Midbrain (tissue), 1 donor: Measurements from ENCODE around the gene OLA1.

Experiments used
- DNase-seq: peaks from one replicate; lab custom pipeline; 2025; lab: John Stamatoyannopoulos, UW

Gene OLA1

DNA sequence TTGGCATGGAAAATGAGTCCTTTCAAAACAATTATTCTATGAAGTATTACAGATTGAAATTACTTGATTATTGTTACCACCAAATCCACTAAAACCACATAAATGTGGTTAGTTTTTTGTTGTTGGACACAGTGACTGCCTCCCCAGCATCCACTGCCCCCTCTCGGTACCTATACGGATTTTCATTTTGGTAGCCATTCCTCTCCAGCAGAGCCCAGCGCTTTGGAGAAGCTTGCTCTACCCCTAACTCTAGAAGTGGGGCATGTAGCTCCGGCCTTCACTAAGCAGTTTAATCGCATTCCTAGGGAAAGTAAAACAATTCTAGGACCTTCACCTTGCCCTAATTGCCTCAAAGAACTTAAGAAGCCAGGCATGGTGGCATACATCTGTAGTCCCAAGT lies 24.2 kb downstream of the OLA1 start:
- no peak for DNase-seq

DNA sequence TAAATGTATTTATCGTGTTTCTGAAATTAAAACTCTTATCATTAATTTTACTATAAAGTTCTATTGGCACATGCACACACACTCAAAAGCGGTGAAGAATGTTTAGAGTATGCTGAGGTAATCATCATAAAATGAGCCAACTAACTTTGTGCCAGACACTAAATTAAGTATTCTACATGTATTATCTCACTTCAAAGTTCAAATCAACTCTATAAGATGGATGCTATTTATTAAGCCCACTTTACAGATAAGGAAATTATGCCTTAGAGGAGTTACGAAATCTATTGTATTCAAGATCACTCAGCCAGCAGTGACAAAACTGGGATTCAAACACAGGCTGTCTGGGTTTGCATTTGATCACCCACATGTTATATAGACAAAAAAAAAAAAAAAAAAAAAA lies 24.9 kb downstream of the OLA1 start:
- no peak for DNase-seq

DNA sequence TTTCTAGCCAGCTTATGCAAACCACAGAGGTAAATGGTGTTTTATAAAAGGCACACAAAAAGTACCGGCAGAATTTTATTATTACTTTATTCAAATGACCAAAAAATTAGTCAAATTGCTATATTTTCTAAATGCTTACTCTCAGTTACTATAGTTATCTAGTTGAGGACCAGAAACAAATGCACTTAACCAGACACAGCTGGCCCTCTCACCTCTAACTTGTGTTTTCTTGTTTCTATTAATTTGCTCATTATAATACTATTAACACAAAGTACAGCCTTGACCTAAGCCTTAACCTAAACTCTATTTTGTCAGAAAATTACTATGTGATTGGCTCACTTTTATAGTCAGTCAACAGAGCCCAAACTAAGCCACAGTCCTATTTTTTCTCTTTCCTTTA lies 26.2 kb downstream of the OLA1 start:
- DNase-seq = no peak

DNA sequence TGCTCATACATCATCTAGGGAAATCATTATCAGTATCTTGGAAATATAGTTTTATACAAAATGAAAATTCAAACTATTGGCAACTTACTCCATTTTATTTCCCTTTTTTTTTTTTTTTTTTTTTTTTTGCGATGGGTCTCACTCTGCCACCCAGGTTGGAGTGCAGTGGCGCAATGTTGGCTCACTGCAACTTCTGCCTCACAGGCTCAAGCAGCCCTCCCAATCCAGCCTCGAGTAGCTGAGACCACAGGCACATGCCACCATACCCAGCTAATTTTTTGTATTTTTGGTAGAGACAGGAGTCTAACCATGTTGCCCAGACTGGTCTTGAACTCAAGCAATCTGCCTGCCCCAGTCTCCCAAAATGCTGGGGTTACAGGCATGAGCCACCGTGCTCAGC lies 29.0 kb downstream of the OLA1 start:
- DNase-seq = no peak

DNA sequence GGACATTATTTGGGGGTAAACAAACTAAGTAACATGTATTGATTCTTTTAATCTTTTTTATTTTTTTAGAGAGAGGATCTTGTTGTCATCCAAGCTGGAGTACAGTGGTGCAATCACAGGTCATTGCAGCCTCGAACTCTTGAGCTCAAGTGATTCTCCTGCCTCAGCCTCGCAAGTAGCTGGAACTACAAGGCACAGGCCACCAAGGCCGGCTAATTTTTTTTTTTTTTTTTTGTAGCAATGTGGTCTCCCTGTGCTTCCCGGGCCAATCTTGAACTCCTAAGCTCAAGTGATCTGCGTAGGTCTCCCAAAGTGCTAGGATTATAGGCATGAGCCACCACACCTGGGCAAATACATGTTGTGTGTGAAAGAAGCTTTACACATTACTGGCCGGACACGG lies 29.6 kb downstream of the OLA1 start:
- no peak for DNase-seq

DNA sequence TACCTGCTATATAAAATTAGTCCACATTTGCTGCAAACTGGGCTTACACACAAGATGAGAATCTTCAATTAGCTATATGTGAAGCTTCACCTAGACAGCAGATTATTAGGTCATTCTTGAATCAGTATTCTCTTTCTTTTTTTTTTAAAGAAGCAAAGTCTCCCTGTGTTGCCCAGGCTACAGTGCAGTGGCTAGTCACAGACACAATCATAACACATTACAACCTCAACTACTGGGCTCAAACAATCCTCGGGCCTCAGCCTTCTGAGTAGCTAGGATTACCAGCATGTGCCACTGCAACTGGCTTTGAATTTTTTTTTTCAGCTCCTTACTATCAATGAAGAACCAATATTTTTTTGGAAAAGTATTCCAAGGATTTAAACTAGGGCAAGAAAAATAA lies 30.5 kb downstream of the OLA1 start:
- DNase-seq = no peak

DNA sequence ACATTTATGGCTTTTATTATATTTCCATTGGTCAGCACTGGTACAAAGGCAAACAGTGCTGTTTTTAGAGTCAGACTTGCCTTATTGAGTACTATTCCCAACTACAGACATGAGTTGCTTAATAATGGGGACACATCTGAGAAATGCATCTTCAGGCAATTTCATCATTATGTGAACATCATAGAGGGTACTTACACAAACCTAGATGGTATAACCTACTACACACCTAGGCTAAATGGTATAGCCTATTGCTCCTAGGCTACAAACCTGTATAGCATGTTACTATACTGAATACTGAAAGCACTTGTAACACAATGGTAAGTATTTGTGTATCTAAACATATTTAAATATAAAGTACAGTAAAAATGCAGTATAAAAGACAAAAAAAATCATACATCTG lies 36.4 kb downstream of the OLA1 start:
- DNase-seq = no peak

DNA sequence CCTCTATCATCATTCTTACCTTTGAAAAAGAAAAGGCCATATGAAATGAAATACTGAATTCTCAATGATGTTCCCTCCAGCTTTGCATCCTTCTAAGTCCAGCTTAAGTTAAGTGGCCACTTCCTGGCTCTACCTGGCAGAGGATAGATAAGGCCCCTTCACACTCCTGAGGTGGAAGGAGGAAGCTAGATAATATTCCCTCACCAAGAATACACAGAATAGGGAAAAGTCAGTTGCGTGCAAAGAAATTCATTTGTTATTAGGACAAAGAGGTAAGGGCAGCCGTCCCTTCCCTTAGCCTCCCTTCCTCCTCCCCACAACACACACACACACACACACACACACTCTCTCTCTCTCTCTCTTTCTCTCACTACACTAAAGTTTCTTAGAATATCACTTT lies 37.5 kb downstream of the OLA1 start:
- DNase-seq = no peak

DNA sequence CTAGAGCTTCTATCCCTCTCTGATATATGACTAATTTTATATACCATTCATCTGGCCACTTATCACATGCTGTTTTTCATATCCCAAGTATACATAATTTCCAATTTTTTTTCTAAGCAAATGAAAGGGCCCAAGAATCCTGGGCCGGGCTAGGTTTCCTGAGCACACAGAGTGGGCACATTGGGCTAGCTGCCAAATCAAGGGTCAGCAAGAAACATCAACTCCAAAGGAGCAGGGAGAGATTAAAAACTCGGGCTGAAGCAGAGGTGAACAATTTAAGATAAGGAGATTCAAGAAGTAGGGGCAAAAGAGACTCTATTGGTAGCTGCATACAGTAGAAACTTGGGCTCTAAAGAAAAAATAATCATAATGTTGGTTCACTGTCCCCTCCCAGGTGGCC lies 39.0 kb downstream of the OLA1 start:
- DNase-seq = no peak

DNA sequence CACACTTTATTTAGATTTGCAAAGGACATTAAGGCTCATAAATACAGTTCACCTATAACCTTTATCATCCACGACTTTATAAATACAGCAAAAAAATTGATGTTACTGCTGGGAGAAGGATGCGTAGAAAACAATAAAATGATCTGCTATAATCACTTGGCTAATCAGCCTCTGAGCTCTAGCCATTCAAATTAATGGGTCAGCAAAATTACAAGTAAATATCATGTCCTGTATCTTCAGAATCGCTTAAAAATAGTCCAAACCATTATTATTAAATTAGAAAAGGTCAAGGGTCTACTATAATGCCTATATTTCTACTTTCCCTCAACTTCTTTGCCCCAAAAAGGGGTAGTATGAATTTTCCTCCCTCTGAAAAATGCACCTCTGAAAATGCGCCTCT lies 40.3 kb downstream of the OLA1 start:
- no peak for DNase-seq

DNA sequence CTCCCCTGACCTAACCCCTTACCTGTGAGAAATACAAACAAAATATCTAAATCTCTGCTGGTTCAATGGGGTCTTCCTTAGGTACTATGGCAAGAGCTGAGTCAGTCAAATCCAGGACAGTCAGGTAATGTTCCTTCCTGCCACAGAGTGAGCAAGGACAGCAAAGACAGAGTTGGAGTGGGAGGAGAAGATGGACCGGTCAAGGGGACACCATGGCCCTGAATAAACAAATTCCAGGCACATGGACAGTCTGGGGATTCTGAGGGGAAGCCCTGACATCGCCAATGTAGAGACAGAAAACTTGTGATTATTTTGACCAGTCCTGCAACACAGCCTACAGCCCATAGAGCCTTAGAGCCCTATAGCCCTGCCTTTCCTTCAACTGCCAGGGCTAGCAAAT lies 42.8 kb downstream of the OLA1 start:
- DNase-seq = no peak

DNA sequence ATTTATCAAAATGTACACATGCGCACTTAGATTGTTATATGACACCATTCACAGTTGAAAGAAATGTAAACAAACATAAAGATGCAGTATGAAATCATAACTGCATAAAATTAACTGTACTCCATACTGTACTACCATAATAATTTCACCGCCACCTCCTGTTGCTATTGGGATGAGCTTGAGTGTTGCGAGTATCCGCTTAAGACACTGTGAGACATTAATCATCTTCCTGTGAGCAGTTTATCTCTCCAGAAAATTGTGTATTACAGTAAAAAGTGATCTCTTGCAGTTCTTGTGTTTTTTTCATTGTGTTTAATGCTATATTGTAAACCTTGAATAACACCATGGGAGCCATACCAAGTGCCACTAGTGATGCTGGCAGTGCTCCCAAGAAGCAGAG lies 46.1 kb downstream of the OLA1 start:
- DNase-seq = no peak

DNA sequence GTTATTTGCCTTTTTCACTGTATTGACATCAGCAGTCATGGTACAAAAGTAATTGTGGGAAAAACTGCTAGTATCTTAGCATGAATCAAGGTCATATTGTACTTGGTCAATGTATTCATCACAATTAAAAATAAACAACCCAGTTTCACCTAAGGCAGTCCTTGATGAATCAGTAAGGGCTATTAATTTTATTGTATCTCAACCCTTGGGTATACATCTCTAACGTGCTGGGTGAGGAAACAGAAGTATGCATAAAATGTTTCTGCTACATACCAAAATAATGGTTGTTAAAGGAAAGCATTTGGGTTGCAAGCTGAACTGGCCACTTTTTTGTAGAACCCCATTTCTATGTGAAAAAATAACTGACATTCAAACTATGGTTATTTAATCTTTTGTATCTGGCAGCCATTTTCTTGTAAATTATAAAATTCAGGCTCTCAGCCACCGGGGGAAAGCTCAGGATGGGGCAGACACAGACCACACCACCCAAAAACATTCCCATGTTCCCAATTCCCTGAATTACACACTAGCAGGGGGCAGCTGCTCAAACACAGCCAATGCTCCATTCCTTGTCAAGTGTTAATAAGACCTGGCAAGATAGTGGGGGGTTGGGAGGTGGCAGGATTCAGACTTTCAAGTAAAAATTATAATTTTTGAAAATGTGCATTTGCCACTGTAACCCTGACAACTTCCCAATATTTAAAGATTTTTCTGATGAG lies 49.3 kb downstream of the OLA1 start:
- DNase-seq = no peak

DNA sequence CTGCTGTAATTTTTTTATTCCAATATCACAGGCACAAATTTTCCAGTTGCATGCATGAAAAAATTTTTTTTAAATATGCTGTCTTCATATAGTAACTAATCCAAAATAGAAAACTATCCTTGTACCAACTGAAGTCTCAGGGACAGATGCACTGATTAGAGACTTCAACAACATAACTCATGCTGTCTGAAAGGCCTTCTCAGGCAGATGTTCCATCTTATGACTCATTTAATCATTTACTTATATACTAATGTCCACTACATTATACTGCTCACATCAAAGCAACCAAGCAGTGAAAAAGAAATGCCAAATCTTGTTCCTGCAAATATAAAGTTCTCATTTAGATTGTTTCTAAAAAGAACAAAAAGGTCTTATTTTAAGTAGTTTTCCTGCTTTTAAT lies 53.1 kb downstream of the OLA1 start:
- DNase-seq = no peak

DNA sequence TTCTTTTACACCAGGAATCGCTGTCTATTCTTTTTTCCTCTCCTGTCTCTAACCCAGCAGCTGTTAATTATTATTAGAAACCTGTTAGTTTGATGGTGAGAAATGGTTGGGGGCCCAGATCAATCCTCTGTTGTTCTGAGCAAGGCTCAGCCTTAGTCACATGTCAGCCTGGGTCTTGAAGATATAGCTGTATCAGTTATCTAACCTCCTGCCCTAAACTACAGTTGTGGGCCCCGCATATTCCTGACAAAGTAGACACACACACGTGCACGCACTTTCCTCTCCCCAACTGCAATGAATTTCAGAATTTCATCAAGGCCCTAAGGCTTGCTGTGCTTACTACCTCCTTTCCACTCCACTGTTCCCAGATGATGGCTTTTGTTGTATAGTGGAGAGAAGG lies 54.6 kb downstream of the OLA1 start:
- no peak for DNase-seq

DNA sequence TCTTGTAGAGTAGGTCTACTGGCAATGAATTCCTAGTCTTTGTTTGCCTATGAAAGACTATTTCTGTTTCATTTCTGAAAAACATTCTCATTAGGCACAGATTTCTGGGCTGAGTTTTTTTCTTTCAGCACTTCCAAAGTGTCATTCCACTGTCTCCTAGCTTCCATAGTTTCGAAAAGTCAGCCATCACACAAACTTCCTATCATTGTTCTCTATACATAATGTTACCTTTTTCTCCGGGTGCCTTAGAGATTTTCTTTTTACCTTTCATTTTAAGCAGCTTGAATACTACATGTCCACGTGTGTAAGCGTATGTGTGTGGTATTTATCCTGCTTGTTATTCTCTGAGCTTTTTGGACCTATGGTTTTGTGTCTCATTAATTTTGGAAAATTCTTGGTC lies 55.7 kb downstream of the OLA1 start:
- DNase-seq = no peak

DNA sequence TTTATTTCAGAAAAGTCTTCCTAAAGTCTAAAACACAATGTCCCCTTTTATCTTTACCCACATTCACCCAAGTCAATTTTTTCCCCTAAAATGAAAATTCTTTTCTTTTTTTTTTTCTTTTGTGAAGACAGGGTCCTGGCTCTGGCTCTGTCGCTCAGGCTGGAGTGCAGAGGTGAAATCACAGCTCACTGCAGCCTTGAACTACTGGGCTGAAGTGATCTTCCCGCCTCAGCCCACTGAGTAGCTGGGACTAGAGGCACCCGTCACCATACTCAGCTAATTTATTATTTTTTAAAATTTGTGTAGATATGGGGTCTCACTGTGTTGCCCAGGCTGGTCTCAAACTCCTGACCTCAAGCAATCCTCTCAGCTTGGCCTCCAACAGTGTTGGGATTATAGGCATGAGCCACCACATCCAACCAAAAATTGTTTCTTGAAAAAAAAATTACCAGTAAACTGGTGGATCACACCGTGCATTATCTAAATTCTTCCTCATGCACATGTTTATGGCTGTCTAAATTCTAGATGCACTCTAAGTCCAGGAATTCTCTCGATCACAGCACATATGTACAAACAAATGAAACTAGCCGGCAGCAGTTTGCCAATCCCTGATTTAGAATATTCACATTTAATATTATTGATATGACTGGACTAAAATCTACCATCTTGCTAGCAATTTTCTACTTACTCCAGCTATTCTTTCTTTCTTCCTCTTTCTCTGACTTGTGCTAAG lies 56.8 kb downstream of the OLA1 start:
- DNase-seq = no peak

DNA sequence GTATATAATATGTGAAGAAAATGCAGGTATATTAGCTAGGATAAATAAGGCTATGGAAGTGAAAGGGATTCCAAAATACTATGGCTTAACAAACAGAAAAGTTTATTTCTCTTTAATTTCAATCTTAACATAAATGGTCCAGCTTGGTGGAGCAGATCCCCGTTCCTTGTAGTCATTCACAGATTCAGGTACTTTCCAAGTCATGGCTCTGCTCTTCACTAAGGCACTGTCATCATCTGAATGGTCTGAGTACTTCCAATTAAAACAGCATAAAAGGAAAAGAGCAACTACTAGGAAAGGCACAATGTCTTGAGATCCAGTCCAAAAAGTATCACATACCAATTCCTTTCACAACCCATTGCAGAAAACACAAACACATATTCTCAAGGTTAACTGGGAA lies 63.4 kb downstream of the OLA1 start:
- DNase-seq = no peak

DNA sequence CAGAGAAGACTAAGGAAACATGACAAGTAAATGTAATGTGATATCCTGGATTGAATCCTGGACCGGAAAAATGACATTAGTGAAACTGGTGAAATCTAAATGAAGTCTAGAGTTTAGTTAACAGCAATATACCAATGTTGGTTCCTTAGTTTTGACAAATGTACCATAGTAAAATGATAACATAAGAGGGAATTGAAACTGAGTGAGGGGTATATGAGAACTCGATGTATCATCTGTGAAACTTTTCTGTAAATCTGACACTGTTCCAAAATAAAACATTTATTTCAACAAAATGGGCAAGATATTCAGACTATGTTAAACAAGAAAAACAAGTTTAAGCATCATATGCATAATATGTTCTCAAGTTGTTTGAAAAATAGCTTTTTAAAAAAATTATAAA lies 63.8 kb downstream of the OLA1 start:
- DNase-seq = no peak

DNA sequence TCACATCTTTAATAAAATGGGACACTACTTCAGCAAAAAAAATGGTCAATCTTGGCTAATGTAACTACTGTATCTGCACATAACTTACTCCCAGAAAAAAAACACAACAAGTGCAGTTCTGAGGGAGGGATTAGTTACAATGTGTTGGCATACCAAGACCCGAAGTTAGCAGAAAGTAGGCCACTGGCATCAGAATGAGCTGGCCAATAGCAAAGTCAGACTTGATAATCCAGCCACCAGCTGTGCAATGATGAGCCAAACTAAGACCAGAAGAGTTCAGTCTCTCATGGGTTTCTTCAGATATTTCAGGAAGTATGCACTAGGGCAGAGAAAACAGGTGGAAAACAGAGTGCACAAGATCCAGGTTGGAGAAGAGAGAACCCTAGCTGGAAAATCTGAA lies 65.3 kb downstream of the OLA1 start:
- DNase-seq = no peak

DNA sequence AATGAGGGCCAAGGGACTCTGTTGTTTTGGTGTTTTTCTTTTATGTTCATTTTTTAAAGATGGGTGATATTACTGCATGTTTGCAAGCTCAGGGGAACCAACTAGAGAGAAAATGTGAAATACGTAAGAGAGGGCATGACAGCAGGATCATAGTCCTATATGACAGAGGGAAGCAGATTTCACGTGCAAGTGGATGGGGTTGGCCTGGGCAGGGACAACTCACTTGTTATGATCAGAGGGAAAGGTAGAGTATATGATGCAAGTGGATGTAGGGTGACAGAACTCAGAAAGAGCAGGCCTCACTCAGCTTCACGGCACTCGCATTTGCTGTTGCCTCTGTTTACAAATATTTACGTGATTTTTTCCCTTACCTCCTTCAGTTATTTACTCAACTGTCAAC lies 67.0 kb downstream of the OLA1 start:
- DNase-seq = no peak

DNA sequence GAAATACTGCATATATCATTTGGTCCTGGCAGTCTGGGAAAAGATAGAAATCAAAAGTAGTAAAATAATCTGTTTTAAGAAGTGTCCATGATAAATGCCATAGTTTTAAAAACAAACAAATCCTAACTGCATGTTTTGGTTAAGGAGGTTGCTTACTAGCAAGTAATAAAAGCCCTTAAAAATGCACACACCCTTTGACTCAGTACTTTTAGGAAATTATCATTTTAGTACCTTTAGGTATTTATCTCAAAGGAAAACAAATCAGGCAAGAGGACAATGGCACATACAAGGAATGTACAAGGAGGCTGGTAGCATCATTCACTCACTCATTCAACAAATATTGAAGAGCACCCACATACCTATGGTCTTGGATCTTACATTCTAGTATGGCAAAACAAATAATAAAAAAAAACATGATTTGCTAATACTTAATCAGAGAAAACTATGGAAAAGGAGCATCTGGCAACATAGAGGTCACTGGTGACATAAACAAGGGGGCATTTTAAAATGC lies 67.6 kb downstream of the OLA1 start:
- DNase-seq = no peak

DNA sequence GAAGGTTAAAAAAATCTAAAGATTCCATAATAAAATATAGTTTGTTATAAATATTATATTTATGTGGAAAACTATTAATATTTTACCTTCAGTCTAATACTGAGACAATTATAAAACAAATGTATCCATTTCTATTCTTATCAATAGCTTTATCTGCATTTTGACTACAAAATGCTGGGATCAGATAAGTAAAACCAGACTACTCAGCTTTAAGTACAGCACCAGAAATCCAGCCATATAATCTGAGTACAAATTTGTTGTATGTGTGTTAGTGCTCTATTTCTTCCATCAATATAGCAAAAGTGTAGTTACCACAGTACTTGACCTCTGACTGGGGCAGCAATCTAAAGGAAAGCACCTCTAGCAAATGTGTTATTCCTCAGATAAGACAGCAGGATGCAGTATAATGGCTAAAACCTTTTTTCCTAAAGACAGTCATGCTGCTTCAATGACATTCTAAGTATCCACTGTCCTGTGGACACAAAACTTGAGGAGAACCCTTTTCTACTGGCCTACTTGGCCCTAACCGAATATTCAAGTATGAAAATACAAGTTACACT lies 68.1 kb downstream of the OLA1 start:
- no peak for DNase-seq
